IMR-90 (cell line): ENCODE results near the gene PDK1. TPM values are rescaled to one million over a fixed set of nuclear protein-coding genes. Genes with fewer than 3 reads are reported as not detected.

ENCODE experiments used
- ATAC-seq: fragments of 200-7000 bp; cut with Tn5 transposase; 2 replicates; pipeline ENCODE4 v1.9.1; 2020; ENCODE audit warnings: low read depth, mild to moderate bottlenecking, moderate library complexity
- BruUV-seq: library from RNA; stranded (reverse); fragments of 400-500 nt; replicated peaks from 2 replicates; lab custom pipeline; 2021; lab: Mats Ljungman, UMichigan
- CTCF ChIA-PET: fragments of 300-600 bp; formaldehyde crosslinking; extraction: SDS; loops from one replicate; lab custom pipeline; 2021; ENCODE audit warnings: antibody characterized with exemption; lab: Yijun Ruan, JAX
- POLR2A ChIA-PET: fragments of 300-600 bp; sonication (Branson Sonifier 250); formaldehyde crosslinking; loops from one replicate; lab custom pipeline; 2022; ENCODE audit warnings: antibody characterized with exemption; ENCODE audit not compliant: unreplicated experiment; lab: Charles Lee
- DNase-seq: peaks from one replicate; pipeline ENCODE4 v3.0.0; 2013
- H2AFZ ChIP-seq: replicated peaks from 2 replicates; pipeline ENCODE3; 2013; ENCODE audit warnings: low read length, mild to moderate bottlenecking; ENCODE audit not compliant: poor library complexity
- H2AK5ac ChIP-seq: 2 replicates; pipeline ENCODE4 v1.6.1; 2013; ENCODE audit warnings: low read depth, low read length, inconsistent platforms
- H2AK9ac ChIP-seq: replicated peaks from 2 replicates; pipeline ENCODE3; 2013; ENCODE audit warnings: mild to moderate bottlenecking, low read depth, low read length, moderate library complexity; ENCODE audit not compliant: poor library complexity
- H2BK120ac ChIP-seq: 2 replicates; pipeline ENCODE4 v1.6.1; 2013; ENCODE audit warnings: low read depth, low read length, inconsistent platforms
- H2BK15ac ChIP-seq: 3 replicates; pipeline ENCODE4 v1.6.1; 2013; ENCODE audit warnings: low read depth, low read length, inconsistent platforms
- H2BK20ac ChIP-seq: 2 replicates; pipeline ENCODE4 v1.6.1; 2013; ENCODE audit warnings: low read depth, mild to moderate bottlenecking, inconsistent platforms, low read length, moderate library complexity
- H2BK5ac ChIP-seq: 2 replicates; pipeline ENCODE4 v1.6.1; 2013; ENCODE audit warnings: mild to moderate bottlenecking, low read depth, low read length, inconsistent platforms; ENCODE audit not compliant: poor library complexity, severe bottlenecking
- H3K14ac ChIP-seq: replicated peaks from 2 replicates; pipeline ENCODE4 v1.6.1; 2013; ENCODE audit warnings: low read depth, low read length, inconsistent platforms
- H3K18ac ChIP-seq: 2 replicates; pipeline ENCODE4 v1.6.1; 2013; ENCODE audit warnings: low read depth, low read length, control low read depth
- H3K23ac ChIP-seq: 2 replicates; pipeline ENCODE4 v1.6.1; 2013; ENCODE audit warnings: low read depth, low read length, inconsistent platforms
- H3K27ac ChIP-seq: 2 replicates; pipeline ENCODE4 v1.5.1; 2013; ENCODE audit warnings: mild to moderate bottlenecking, control low read depth, low read length; ENCODE audit not compliant: insufficient read depth
- H3K27me3 ChIP-seq: 2 replicates; pipeline ENCODE4 v1.6.1; 2013; ENCODE audit warnings: low read length; ENCODE audit not compliant: control insufficient read depth, insufficient read depth
- H3K36me3 ChIP-seq: 2 replicates; pipeline ENCODE4 v1.6.1; 2013; ENCODE audit warnings: low read length, mixed read lengths; ENCODE audit not compliant: control insufficient read depth, insufficient read depth
- H3K4ac ChIP-seq: 2 replicates; pipeline ENCODE4 v1.6.1; 2013; ENCODE audit warnings: low read depth, low read length, inconsistent platforms
- H3K4me1 ChIP-seq: 2 replicates; pipeline ENCODE4 v1.6.1; 2013; ENCODE audit warnings: low read length, mixed read lengths; ENCODE audit not compliant: control insufficient read depth, insufficient read depth
- H3K4me2 ChIP-seq: 2 replicates; pipeline ENCODE4 v1.6.1; 2013; ENCODE audit warnings: low read depth, mild to moderate bottlenecking, control low read depth, low read length, moderate library complexity
- H3K4me3 ChIP-seq: 2 replicates; pipeline ENCODE4 v1.5.1; 2013; ENCODE audit warnings: low read depth, mild to moderate bottlenecking, control low read depth, low read length, moderate library complexity; ENCODE audit not compliant: insufficient read depth
- H3K56ac ChIP-seq: 2 replicates; pipeline ENCODE4 v1.6.1; 2013; ENCODE audit warnings: low read length, inconsistent platforms; ENCODE audit not compliant: insufficient read depth; ENCODE audit errors: extremely low read depth
- H3K79me1 ChIP-seq, 2 experiments: 2 replicates each; pipeline ENCODE4 v1.6.1; 2013; ENCODE audit warnings: low read length in 2 of 2, inconsistent platforms in 1 of 2, low read depth in 1 of 2
- H3K9ac ChIP-seq: 2 replicates; pipeline ENCODE4 v1.6.1; 2013; ENCODE audit warnings: low read depth, low read length, control low read depth
- H3K9me1 ChIP-seq: 2 replicates; pipeline ENCODE4 v1.6.1; 2013; ENCODE audit warnings: low read length, inconsistent platforms; ENCODE audit not compliant: insufficient read depth
- H3K9me3 ChIP-seq: 2 replicates; pipeline ENCODE4 v1.6.1; 2013; ENCODE audit warnings: low read length; ENCODE audit not compliant: control insufficient read depth, insufficient read depth
- H4K20me1 ChIP-seq: 2 replicates; pipeline ENCODE4 v1.6.1; 2013; ENCODE audit warnings: low read length, inconsistent platforms; ENCODE audit not compliant: insufficient read depth
- H4K5ac ChIP-seq: 2 replicates; pipeline ENCODE4 v1.6.1; 2013; ENCODE audit warnings: mild to moderate bottlenecking, low read depth, low read length, control low read depth
- H4K8ac ChIP-seq, 2 experiments: 2 replicates each; pipeline ENCODE4 v1.6.1; 2013; ENCODE audit warnings: low read depth in 2 of 2, low read length in 2 of 2, control low read depth in 1 of 2, inconsistent platforms in 1 of 2
- H4K91ac ChIP-seq: 2 replicates; pipeline ENCODE4 v1.6.1; 2013; ENCODE audit warnings: low read depth, low read length, inconsistent platforms; ENCODE audit not compliant: insufficient read depth
- BHLHE40 ChIP-seq: fragments of 150-350 bp; IDR thresholded peaks from 2 replicates; pipeline ENCODE4 v1.6.1; 2016; ENCODE audit warnings: mild to moderate bottlenecking, low read depth, low read length
- CHD1 ChIP-seq: IDR thresholded peaks from 2 replicates; pipeline ENCODE4 v1.6.1; 2012; ENCODE audit warnings: low read depth, low read length, improper control_type of control experiment
- FOS ChIP-seq: fragments of 150-350 bp; IDR thresholded peaks from 2 replicates; pipeline ENCODE4 v1.6.1; 2016; ENCODE audit warnings: low read depth, low read length
- MAZ ChIP-seq: IDR thresholded peaks from 2 replicates; pipeline ENCODE4 v1.6.1; 2012; ENCODE audit warnings: low read depth, mild to moderate bottlenecking, low read length, improper control_type of control experiment, moderate library complexity, borderline replicate concordance
- MXI1 ChIP-seq: IDR thresholded peaks from 2 replicates; pipeline ENCODE4 v1.6.1; 2012; ENCODE audit warnings: low read depth, mild to moderate bottlenecking, low read length, moderate library complexity, borderline replicate concordance
- POLR2A ChIP-seq: IDR thresholded peaks from 2 replicates; pipeline ENCODE4 v1.6.1; 2012; ENCODE audit warnings: mild to moderate bottlenecking, low read depth, low read length
- RCOR1 ChIP-seq: IDR thresholded peaks from 2 replicates; pipeline ENCODE4 v1.6.1; 2012; ENCODE audit warnings: mild to moderate bottlenecking, low read length, improper control_type of control experiment; ENCODE audit not compliant: insufficient replicate concordance
- SMC3 ChIP-seq: fragments of 150-350 bp; IDR thresholded peaks from 2 replicates; pipeline ENCODE4 v1.6.1; 2016; ENCODE audit warnings: low read depth, mild to moderate bottlenecking, antibody characterized with exemption, low read length, moderate library complexity
- WGBS, 2 experiments: methylation state at CpG; one replicate each; pipeline versions ENCODE4 v1.1.5 to v1.1.7; 2013; ENCODE audit warnings: missing lambda C conversion rate in 2 of 2; ENCODE audit not compliant: insufficient read length in 1 of 2; ENCODE audit errors: extremely low coverage in 2 of 2; 5-methylcytosine and 5-hydroxymethylcytosine counted together
- dilution Hi-C: fragments of 300-500 bp; cut with HindIII; formaldehyde crosslinking; loops from one replicate; pipeline ENCODE4 v1.14.3; 2018; ENCODE audit warnings: low sequenced_read_pairs; ENCODE audit not compliant: unreplicated experiment
- in situ Hi-C: fragments of 300-500 bp; cut with MboI; formaldehyde crosslinking; loops from 3 replicates; pipeline ENCODE4 v1.14.3; 2019; ENCODE audit warnings: low sequenced_read_pairs, inconsistent platforms, mixed read lengths
- intact Hi-C: fragments of 100-400 bp; cut with micrococcal nuclease; formaldehyde crosslinking; loops from 2 replicates; pipeline ENCODE4 v1.10.0; 2022
- polyA plus RNA-seq, 3 experiments: library from polyadenylated mRNA; depleted of rRNA; stranded (reverse); fragments of >200 nt; gene quantifications; 2 replicates each; pipeline ENCODE4 v1.2.3, GENCODE V29; 2012; ENCODE audit warnings: low replicate concordance in 1 of 3
- total RNA-seq: library from RNA; depleted of rRNA; stranded (reverse); fragments of >200 nt; gene quantifications from 2 replicates; pipeline ENCODE4 v1.2.3, GENCODE V29; 2012

The PDK1 gene
- total and polyA plus RNA-seq, 2 of the 4 experiments (the other 2 are of a cell fraction) = 38.1 to 85.9 TPM

DNA sequence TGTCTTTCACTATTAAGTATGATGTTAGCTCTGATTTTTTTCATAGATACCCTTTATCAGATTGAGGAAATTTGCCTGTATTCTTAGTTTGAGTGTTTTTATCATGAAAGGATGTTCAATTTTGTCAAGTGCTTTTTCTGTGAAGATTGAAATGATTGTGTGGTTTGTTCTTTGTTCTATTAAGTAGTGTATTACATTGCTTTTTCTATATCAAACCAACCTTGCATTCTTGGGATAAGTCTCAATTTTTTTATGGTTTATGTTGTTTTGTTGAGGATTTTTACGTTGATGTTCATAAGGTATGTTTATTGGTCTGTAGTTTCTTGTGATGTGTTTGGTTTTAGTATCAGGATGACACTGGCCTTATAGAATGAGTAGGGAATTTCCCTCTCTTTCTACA, 19.1 kb downstream of the PDK1 start:
- dilution Hi-C loops (no loop called here), in situ Hi-C loops (no loop called here), intact Hi-C loops (no loop called here)
- Histone ChIP-seq H3K4me3 (no peak overlapping the region), H3K4ac (no peak overlapping the region), H2BK20ac (no peak overlapping the region), H3K9me3 (peaks cover 12% of the 10 kb centered on the region), H4K5ac (no peak overlapping the region), H2AFZ (no peak overlapping the region), H3K4me2 (no peak overlapping the region), H2AK5ac (no peak overlapping the region), H3K4me1 (no peaks in the 10 kb centered on the region), H3K9ac (no peak overlapping the region), H3K56ac (no peak overlapping the region), H4K8ac (no peak overlapping the region), H2BK15ac (no peak overlapping the region), H2BK120ac (no peak overlapping the region), H3K9me1 (peaks cover 4% of the 10 kb centered on the region; the same call in 1 of the 2 replicates), H3K27ac (no peak overlapping the region), H4K91ac (no peak overlapping the region), H3K79me1 (peaks cover 9 to 19% of the 10 kb centered on the region in 2 experiments), H3K14ac (no peak overlapping the region), H3K27me3 (no peaks in the 10 kb centered on the region), H2AK9ac (no peak overlapping the region), H4K20me1 (peaks cover 6% of the 10 kb centered on the region; the same call in 1 of the 2 replicates), H3K23ac (no peak overlapping the region), H3K36me3 (peaks cover 26% of the 10 kb centered on the region), H2BK5ac (no peak overlapping the region), H3K18ac (no peak overlapping the region)
- ATAC-seq (no peak), DNase-seq (no peak)
- no peak for TF ChIP-seq BHLHE40
- TF ChIP-seq MAZ = no peak
- TF ChIP-seq POLR2A = no peak
- no peak for TF ChIP-seq MXI1
- TF ChIP-seq CHD1 = no peak
- TF ChIP-seq FOS = no peak
- no peak for TF ChIP-seq SMC3
- no peak for TF ChIP-seq RCOR1
- CTCF ChIA-PET = interaction anchor here (0.6 kb wide), 1 partner anchor 1628 kb away, joined by 5 read pairs; no protein-coding TSS in a partner anchor
- 100% methylated on average over 1 of the region's 1 CpG; no CpG with 5 or more reads in 1 of the 2 experiments for WGBS, 2 experiments
- POLR2A ChIA-PET = no interaction called here
- no TSS peak for BruUV-seq
